GM21515 (cell line): Measurements from ENCODE around the gene FAM83D.

Experiments
- ATAC-seq: cut with Tn5 transposase; IDR thresholded peaks from one replicate; pipeline ENCODE4 v1.9.1; 2021; ENCODE audit not compliant: unreplicated experiment

The FAM83D gene

DNA sequence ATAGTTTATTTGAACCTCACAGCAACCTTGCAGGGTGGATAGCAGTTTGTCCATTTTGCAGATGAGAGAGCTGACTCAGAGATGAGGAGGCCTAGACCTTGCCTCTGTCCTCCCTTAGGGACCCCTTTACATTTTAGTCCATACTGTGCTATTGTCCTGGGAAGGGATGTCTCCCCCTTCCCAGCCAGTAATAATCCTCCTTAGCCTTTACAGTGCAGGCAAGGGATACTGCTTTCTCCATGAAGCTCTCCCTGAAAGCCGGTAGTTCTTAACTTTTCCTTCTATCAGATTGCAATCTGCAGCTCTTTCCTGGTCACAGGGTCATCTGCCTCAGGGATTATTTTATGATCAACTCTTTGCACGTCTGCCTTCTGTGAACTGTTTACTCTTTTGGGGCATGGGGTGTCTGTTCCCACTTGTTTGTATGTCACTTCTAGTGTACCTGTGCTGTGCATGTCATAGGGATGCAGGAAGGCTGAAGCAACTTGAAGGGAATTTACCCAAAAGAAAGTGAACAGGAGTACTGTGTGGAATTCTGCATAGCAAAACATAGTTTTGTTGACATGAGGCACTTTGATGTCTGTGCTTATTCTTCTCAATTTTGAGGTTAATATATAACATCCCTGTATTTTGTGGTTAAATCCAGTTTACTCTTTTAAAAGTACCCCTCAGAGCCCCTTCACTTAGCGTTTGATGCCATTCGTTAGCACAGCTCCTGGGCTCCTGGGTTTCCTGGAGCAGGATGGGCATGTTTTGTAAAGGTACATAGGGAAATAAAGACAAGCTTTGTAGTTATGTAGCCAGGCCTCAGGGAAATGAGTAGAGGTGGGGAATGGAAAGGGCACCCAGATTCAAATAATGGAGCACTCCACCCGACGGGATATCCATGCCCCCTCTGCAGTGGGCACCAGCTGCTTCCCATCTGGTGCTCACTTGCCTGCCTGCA, 74.0 kb downstream of the FAM83D start:
- no peak for ATAC-seq
